Osteoblast (primary cell): ENCODE results near the gene SNX24. TPM values are rescaled to one million over a fixed set of nuclear protein-coding genes. Genes with fewer than 3 reads are reported as not detected.

Experiments used
- DNase-seq: peaks from one replicate; pipeline ENCODE4 v3.0.0; 2011; ENCODE audit warnings: low spot score, mixed read lengths; ENCODE audit not compliant: insufficient read length; ENCODE audit errors: missing footprints
- H2AFZ ChIP-seq: 2 replicates; pipeline ENCODE4 v1.6.0; 2011; ENCODE audit warnings: mild to moderate bottlenecking, low read length
- H3K27ac ChIP-seq: 2 replicates; pipeline ENCODE4 v1.5.1; 2011; ENCODE audit warnings: mild to moderate bottlenecking, low read depth, low read length, moderate library complexity
- H3K27me3 ChIP-seq: 2 replicates; pipeline ENCODE4 v1.6.0; 2012; ENCODE audit warnings: mild to moderate bottlenecking, control low read depth, inconsistent platforms, low read length, moderate library complexity; ENCODE audit not compliant: insufficient read depth
- H3K36me3 ChIP-seq: 2 replicates; pipeline ENCODE4 v1.5.1; 2011; ENCODE audit warnings: mild to moderate bottlenecking, low read length, control low read depth, moderate library complexity; ENCODE audit not compliant: insufficient read depth
- H3K4me1 ChIP-seq: 2 replicates; pipeline ENCODE4 v1.5.1; 2011; ENCODE audit warnings: mild to moderate bottlenecking, low read length, control low read depth, moderate library complexity; ENCODE audit not compliant: insufficient read depth
- H3K4me2 ChIP-seq: 2 replicates; pipeline ENCODE4 v1.6.0; 2011; ENCODE audit warnings: mild to moderate bottlenecking, low read length; ENCODE audit not compliant: insufficient read depth
- H3K4me3 ChIP-seq: fragments of 200-600 bp; sonication (generic); 3 replicates; pipeline ENCODE4 v1.5.1; 2012; ENCODE audit warnings: mild to moderate bottlenecking, low read length, inconsistent platforms; ENCODE audit not compliant: insufficient read depth
- H3K79me2 ChIP-seq: 2 replicates; pipeline ENCODE4 v1.6.0; 2012; ENCODE audit warnings: mild to moderate bottlenecking, low read length, control low read depth, inconsistent platforms; ENCODE audit not compliant: insufficient read depth
- H3K9me3 ChIP-seq: 2 replicates; pipeline ENCODE4 v1.5.1; 2011; ENCODE audit warnings: low read depth, low read length, control low read depth
- H4K20me1 ChIP-seq: 2 replicates; pipeline ENCODE4 v1.6.0; 2012; ENCODE audit warnings: mild to moderate bottlenecking, low read length, control low read depth; ENCODE audit not compliant: insufficient read depth
- small RNA-seq: library from RNA; depleted of rRNA; stranded (forward); fragments of <200 nt; gene quantifications from one replicate; pipeline ENCODE3, GENCODE V24; 2012
- total RNA-seq: library from RNA; depleted of rRNA; stranded (reverse); fragments of >200 nt; gene quantifications from 2 replicates; pipeline ENCODE4 v1.2.3, GENCODE V29; 2012
- TF ChIP-seq, protein P1 (sequence below): IDR thresholded peaks from 2 replicates; pipeline ENCODE4 v1.5.1; 2011; ENCODE audit warnings: mild to moderate bottlenecking, low read depth, low read length, moderate library complexity; ENCODE audit errors: extremely low read depth

The SNX24 gene
- total RNA-seq, 1 donor, result 26.4 TPM

DNA sequence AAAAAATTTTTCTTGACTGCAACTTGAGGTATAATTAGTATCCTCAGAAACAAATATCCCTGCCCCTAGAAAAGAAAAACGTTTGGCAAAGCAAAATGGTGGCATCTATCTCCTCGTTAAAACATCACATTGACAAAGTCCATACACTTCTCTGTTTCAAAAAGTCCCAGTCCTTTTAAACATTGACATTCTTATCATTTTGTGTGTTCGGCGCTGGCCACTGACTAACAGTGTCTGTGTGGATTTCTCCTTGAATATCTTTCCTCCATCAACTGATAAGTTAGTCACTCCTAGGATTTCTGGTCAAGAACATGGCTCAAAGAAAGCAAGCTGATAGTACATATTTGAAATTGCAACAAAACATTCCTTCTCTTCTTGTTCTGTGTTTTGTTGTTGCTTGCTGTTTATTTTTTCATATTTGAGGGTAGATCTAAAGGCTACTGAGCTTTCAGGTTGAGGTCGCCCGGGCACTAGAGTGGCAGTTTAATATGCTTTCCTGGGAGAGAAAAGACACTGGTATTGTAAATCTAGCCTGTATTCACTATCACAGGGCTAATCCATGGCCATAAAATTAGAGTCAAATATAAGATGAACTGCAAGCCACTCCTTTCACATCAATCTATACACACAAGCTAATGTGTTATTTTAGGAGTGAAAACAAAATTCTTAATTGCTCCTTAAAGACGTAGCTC is 199.7 kb downstream of the SNX24 start:
- TF ChIP-seq, protein P1, sequence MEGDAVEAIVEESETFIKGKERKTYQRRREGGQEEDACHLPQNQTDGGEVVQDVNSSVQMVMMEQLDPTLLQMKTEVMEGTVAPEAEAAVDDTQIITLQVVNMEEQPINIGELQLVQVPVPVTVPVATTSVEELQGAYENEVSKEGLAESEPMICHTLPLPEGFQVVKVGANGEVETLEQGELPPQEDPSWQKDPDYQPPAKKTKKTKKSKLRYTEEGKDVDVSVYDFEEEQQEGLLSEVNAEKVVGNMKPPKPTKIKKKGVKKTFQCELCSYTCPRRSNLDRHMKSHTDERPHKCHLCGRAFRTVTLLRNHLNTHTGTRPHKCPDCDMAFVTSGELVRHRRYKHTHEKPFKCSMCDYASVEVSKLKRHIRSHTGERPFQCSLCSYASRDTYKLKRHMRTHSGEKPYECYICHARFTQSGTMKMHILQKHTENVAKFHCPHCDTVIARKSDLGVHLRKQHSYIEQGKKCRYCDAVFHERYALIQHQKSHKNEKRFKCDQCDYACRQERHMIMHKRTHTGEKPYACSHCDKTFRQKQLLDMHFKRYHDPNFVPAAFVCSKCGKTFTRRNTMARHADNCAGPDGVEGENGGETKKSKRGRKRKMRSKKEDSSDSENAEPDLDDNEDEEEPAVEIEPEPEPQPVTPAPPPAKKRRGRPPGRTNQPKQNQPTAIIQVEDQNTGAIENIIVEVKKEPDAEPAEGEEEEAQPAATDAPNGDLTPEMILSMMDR, result no peak
- no peaks in the 10 kb centered on the region for H3K9me3 ChIP-seq
- no peaks in the 10 kb centered on the region for H3K79me2 ChIP-seq
- H2AFZ ChIP-seq, result no peak overlapping the region
- no peaks in the 10 kb centered on the region for H3K4me1 ChIP-seq
- no peak overlapping the region for H3K4me2 ChIP-seq
- no peak overlapping the region for H3K4me3 ChIP-seq
- H3K27me3 ChIP-seq, result no peaks in the 10 kb centered on the region
- H4K20me1 ChIP-seq, result no peaks in the 10 kb centered on the region
- H3K27ac ChIP-seq, result no peak overlapping the region
- no peaks in the 10 kb centered on the region for H3K36me3 ChIP-seq
- no peak for DNase-seq

DNA sequence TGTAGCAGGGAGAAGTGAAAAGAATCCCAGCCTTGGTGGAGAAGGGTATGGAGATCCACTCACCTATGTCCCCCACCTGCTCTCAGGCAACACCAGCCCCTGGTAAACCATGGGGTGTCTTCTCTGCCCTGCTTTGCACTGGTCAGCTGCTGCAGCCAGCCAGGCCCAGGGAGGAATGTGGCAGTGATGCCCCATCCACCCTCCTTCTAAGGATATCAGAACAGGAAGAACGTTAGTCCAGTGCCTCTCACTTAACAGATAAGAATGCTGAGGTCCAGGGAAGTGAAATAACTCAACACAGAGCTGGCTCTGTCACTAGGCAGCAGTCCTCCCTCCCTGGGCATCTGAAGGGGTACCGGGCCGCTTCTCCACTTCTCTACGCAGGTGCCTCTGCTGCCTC is 200.8 kb downstream of the SNX24 start:
- Histone ChIP-seq H3K27ac (no peak overlapping the region), H3K9me3 (no peaks in the 10 kb centered on the region), H3K27me3 (no peaks in the 10 kb centered on the region), H2AFZ (no peak overlapping the region), H3K4me2 (no peak overlapping the region), H4K20me1 (no peaks in the 10 kb centered on the region), H3K4me3 (no peak overlapping the region), H3K4me1 (no peaks in the 10 kb centered on the region), H3K36me3 (no peaks in the 10 kb centered on the region), H3K79me2 (no peaks in the 10 kb centered on the region)
- no peak for DNase-seq
- TF ChIP-seq, protein P1, result no peak

DNA sequence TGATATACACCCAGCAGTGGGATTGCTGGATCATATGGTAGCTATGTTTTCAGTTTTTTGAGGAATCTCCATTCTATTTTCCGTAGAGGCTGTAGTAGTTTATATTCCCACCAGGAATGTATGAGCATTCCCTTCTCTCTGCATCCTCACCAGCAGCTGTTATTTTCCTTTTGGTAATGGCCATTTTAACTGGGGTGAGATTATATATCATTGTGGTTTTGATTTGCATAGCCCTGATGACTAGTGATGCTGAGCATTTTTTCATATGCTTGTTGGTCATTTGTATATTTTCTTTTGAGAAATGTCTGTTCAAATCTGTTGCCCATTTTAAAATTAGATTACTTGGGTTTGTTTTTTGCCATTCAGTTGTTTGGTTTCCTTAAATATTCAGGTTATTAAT is 202.3 kb downstream of the SNX24 start:
- no peak overlapping the region for H3K27ac ChIP-seq
- H4K20me1 ChIP-seq, result no peaks in the 10 kb centered on the region
- no peak overlapping the region for H2AFZ ChIP-seq
- TF ChIP-seq, protein P1, result no peak
- DNase-seq, result no peak
- no peaks in the 10 kb centered on the region for H3K36me3 ChIP-seq
- peaks cover 3% of the 10 kb centered on the region for H3K9me3 ChIP-seq
- no peak overlapping the region for H3K4me3 ChIP-seq
- H3K4me1 ChIP-seq, result no peaks in the 10 kb centered on the region
- H3K27me3 ChIP-seq, result no peaks in the 10 kb centered on the region
- H3K4me2 ChIP-seq, result no peak overlapping the region
- no peaks in the 10 kb centered on the region for H3K79me2 ChIP-seq

DNA sequence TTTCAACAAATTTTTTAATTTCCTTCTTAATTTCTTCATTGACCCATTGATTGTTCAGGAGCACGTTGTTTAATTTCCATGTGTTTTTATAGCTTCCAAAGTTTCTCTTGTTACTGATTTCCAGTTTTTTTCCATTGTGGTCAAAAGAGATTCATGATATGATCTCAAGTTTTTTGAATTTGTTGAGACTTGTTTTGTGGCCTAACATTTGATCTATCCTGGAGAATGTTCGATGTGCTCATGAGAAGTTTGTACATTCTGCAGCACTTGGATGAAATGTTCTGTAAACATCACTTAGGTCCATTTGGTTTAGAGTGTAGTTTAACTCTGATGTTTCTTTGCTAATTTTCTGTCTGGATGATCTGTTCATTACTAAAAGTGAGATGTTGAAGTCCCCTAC is 205.8 kb downstream of the SNX24 start:
- TF ChIP-seq, protein P1, result no peak
- no peak overlapping the region for H3K4me3 ChIP-seq
- no peak for DNase-seq
- no peak overlapping the region for H3K4me2 ChIP-seq
- H3K27me3 ChIP-seq, result no peaks in the 10 kb centered on the region
- no peak overlapping the region for H2AFZ ChIP-seq
- no peaks in the 10 kb centered on the region for H3K36me3 ChIP-seq
- H3K79me2 ChIP-seq, result no peaks in the 10 kb centered on the region
- H3K27ac ChIP-seq, result no peak overlapping the region
- no peaks in the 10 kb centered on the region for H3K4me1 ChIP-seq
- peaks cover 3% of the 10 kb centered on the region for H3K9me3 ChIP-seq
- no peaks in the 10 kb centered on the region for H4K20me1 ChIP-seq

Small RNA genes lying within 50 kb of the gene (small RNA-seq; reads per million reads assigned to genes)
- not detected for gene RN7SL689P

Other genes with a start within 250 kb of the SNX24 start
- gene SNX2, start 70.5 kb upstream of the SNX24 start, total RNA-seq, result 124 and 128 TPM in 2 replicates
- gene PPIC, start 191.1 kb downstream of the SNX24 start, total RNA-seq, result 92.8 and 109 TPM in 2 replicates
- 1.8 and 2.7 TPM in 2 replicates for gene PRDM6, start 243.6 kb downstream of the SNX24 start, total RNA-seq